HepG2 (cell line): ENCODE data around the gene POC1A. TPM values are rescaled to one million over a fixed set of nuclear protein-coding genes. Genes with fewer than 3 reads are reported as not detected.

Source experiments
- ARNT2 ChIP-seq: sonication (generic); formaldehyde crosslinking; IDR thresholded peaks from 2 replicates; pipeline ENCODE4 v1.8.0; 2022; ENCODE audit warnings: mild to moderate bottlenecking, low read depth, missing genetic modification reagents, moderate library complexity
- BCL6 ChIP-seq: IDR thresholded peaks from 2 replicates; pipeline ENCODE4 v1.6.1; 2016; ENCODE audit warnings: missing genetic modification reagents, missing compliant biosample characterization
- HNRNPLL ChIP-seq: fragments of 200-400 bp; formaldehyde crosslinking; IDR thresholded peaks from 2 replicates; pipeline ENCODE4 v1.6.1; 2017; ENCODE audit warnings: mild to moderate bottlenecking, low read depth, low read length; ENCODE audit not compliant: poor library complexity, severe bottlenecking
- RFXAP ChIP-seq: sonication (generic); formaldehyde crosslinking; IDR thresholded peaks from 2 replicates; pipeline ENCODE4 v1.4.0; 2020; ENCODE audit warnings: missing genetic modification reagents, borderline replicate concordance
- SOX5 ChIP-seq: IDR thresholded peaks from 2 replicates; pipeline ENCODE4 v1.6.1; 2016; ENCODE audit warnings: borderline replicate concordance
- TCF12 ChIP-seq, 2 experiments: fragments of 450-650 bp in 1 of 2; sonication (generic) in 1 of 2; formaldehyde crosslinking in 1 of 2; IDR thresholded peaks; 2 replicates each; pipeline versions ENCODE4 v1.6.1 to v1.8.0; 2017 to 2022; ENCODE audit warnings: antibody characterized with exemption in 1 of 2, mild to moderate bottlenecking in 1 of 2, missing genetic modification reagents in 1 of 2, moderate library complexity in 1 of 2
- THRA ChIP-seq: sonication (generic); formaldehyde crosslinking; IDR thresholded peaks from 2 replicates; pipeline ENCODE4 v1.4.0; 2020; ENCODE audit warnings: missing genetic modification reagents, borderline replicate concordance
- ZBTB8A ChIP-seq: sonication (generic); formaldehyde crosslinking; IDR thresholded peaks from 2 replicates; pipeline ENCODE4 v1.4.0; 2020; ENCODE audit warnings: mild to moderate bottlenecking, low read depth, missing genetic modification reagents, borderline replicate concordance
- ZFP36L1 ChIP-seq: sonication (generic); formaldehyde crosslinking; IDR thresholded peaks from 2 replicates; pipeline ENCODE4 v1.8.0; 2022; ENCODE audit warnings: mild to moderate bottlenecking, missing genetic modification reagents, moderate library complexity
- ZNF33A ChIP-seq: sonication (generic); formaldehyde crosslinking; IDR thresholded peaks from 2 replicates; pipeline ENCODE4 v1.5.1; 2020; ENCODE audit warnings: missing genetic modification reagents, mild to moderate bottlenecking, moderate library complexity, borderline replicate concordance
- ZNF841 ChIP-seq: sonication (generic); formaldehyde crosslinking; IDR thresholded peaks from 2 replicates; pipeline ENCODE4 v1.8.1; 2023; ENCODE audit warnings: missing genetic modification reagents, borderline replicate concordance
- ZSCAN29 ChIP-seq: sonication (generic); formaldehyde crosslinking; conservative IDR thresholded peaks from 2 replicates; pipeline ENCODE4 v1.4.0; 2020; ENCODE audit warnings: mild to moderate bottlenecking, missing genetic modification reagents
- polyA plus RNA-seq, 8 experiments: library from polyadenylated mRNA; depleted of rRNA in 3 of 8; stranded (reverse) in 7 of 8; unstranded in 1 of 8; fragments of >200 nt; fragmentation: Illumina TruSeq in 4 of 8; extraction: Trizol in 4 of 8; gene quantifications; 2 replicates each; pipeline versions ENCODE4 v1.2.1 to v1.2.3, GENCODE V29; 2011 to 2016; ENCODE audit warnings: low read depth in 4 of 8, missing spikeins in 1 of 8, mixed read lengths in 1 of 8; ENCODE audit not compliant: insufficient read depth in 1 of 8
- total RNA-seq, 5 experiments: library from RNA; depleted of rRNA; stranded (reverse); fragments of >200 nt; fragmentation: Illumina TruSeq; extraction: Trizol; gene quantifications; 2 replicates each; pipeline ENCODE4 v1.2.3, GENCODE V29; 2016; ENCODE audit warnings: low read depth in 1 of 5
- TF ChIP-seq, protein P1 (sequence below): fragments of 450-650 bp; IDR thresholded peaks from 2 replicates; pipeline ENCODE4 v1.6.1; 2016
- TF ChIP-seq, protein P2 (sequence below): sonication (generic); formaldehyde crosslinking; IDR thresholded peaks from 2 replicates; pipeline ENCODE4 v1.5.1; 2020; ENCODE audit warnings: mild to moderate bottlenecking, missing genetic modification reagents, borderline replicate concordance
- TF ChIP-seq, protein P3 (sequence below): sonication (generic); formaldehyde crosslinking; IDR thresholded peaks from 2 replicates; pipeline ENCODE4 v1.4.0; 2020; ENCODE audit warnings: missing genetic modification reagents, borderline replicate concordance
- TF ChIP-seq, protein P4 (sequence below): IDR thresholded peaks from 2 replicates; pipeline ENCODE4 v1.6.1; 2016; ENCODE audit warnings: low read depth

Gene POC1A
- total and polyA plus RNA-seq, 2 of the 13 experiments (the other 11 are each of a cell fraction or from before 2014, with no cell fraction given) = 14.6 to 20.0 TPM

DNA sequence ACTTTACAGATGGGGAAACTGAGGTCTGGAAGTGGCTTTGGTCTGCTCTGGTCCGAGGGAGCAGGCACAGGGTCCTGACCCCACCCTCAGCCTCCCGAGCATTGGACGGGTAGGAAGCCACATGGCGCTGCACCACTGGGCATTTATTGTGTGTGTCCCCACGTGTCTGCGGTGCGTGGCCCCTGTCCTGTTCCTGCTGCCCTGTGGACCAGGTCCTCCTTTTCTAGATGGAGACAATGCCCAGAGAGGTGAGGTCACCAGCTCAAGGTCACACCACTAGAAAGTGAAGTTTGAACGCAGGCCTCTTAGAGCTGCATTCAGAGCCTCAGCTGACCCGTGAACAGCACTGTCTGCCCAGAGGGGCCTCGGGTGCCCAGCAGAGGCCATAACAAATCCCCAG lies 124.7 kb downstream of the POC1A start (continued):
- TF ChIP-seq, protein P1, sequence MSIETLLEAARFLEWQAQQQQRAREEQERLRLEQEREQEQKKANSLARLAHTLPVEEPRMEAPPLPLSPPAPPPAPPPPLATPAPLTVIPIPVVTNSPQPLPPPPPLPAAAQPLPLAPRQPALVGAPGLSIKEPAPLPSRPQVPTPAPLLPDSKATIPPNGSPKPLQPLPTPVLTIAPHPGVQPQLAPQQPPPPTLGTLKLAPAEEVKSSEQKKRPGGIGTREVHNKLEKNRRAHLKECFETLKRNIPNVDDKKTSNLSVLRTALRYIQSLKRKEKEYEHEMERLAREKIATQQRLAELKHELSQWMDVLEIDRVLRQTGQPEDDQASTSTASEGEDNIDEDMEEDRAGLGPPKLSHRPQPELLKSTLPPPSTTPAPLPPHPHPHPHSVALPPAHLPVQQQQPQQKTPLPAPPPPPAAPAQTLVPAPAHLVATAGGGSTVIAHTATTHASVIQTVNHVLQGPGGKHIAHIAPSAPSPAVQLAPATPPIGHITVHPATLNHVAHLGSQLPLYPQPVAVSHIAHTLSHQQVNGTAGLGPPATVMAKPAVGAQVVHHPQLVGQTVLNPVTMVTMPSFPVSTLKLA = peak; percentile 87
- TF ChIP-seq ZNF841 (CRISPR knock-in tag) (no peak), ARNT2 (no peak), TCF12 (IDR thresholded peaks at IDR 0.05) (no peak), TCF12 (CRISPR knock-in tag; IDR thresholded peaks at IDR 0.05) (no peak), ZBTB8A (CRISPR knock-in tag) (no peak), ZNF33A (no peak), ZSCAN29 (CRISPR knock-in tag) (no peak), BCL6 (peak; percentile 64), ZFP36L1 (CRISPR knock-in tag) (no peak), RFXAP (CRISPR knock-in tag) (no peak), THRA (CRISPR knock-in tag) (peak; percentile 12; the same call in 1 of the 2 replicates), SOX5 (CRISPR knock-in tag) (peak; percentile 41; the same call in 1 of the 2 replicates), HNRNPLL (no peak)
- TF ChIP-seq, protein P2, sequence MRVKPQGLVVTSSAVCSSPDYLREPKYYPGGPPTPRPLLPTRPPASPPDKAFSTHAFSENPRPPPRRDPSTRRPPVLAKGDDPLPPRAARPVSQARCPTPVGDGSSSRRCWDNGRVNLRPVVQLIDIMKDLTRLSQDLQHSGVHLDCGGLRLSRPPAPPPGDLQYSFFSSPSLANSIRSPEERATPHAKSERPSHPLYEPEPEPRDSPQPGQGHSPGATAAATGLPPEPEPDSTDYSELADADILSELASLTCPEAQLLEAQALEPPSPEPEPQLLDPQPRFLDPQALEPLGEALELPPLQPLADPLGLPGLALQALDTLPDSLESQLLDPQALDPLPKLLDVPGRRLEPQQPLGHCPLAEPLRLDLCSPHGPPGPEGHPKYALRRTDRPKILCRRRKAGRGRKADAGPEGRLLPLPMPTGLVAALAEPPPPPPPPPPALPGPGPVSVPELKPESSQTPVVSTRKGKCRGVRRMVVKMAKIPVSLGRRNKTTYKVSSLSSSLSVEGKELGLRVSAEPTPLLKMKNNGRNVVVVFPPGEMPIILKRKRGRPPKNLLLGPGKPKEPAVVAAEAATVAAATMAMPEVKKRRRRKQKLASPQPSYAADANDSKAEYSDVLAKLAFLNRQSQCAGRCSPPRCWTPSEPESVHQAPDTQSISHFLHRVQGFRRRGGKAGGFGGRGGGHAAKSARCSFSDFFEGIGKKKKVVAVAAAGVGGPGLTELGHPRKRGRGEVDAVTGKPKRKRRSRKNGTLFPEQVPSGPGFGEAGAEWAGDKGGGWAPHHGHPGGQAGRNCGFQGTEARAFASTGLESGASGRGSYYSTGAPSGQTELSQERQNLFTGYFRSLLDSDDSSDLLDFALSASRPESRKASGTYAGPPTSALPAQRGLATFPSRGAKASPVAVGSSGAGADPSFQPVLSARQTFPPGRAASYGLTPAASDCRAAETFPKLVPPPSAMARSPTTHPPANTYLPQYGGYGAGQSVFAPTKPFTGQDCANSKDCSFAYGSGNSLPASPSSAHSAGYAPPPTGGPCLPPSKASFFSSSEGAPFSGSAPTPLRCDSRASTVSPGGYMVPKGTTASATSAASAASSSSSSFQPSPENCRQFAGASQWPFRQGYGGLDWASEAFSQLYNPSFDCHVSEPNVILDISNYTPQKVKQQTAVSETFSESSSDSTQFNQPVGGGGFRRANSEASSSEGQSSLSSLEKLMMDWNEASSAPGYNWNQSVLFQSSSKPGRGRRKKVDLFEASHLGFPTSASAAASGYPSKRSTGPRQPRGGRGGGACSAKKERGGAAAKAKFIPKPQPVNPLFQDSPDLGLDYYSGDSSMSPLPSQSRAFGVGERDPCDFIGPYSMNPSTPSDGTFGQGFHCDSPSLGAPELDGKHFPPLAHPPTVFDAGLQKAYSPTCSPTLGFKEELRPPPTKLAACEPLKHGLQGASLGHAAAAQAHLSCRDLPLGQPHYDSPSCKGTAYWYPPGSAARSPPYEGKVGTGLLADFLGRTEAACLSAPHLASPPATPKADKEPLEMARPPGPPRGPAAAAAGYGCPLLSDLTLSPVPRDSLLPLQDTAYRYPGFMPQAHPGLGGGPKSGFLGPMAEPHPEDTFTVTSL (CRISPR knock-in tag) = 0 out of 2 replicates have a peak, but pooled peaks have one; percentile 20
- TF ChIP-seq, protein P3, sequence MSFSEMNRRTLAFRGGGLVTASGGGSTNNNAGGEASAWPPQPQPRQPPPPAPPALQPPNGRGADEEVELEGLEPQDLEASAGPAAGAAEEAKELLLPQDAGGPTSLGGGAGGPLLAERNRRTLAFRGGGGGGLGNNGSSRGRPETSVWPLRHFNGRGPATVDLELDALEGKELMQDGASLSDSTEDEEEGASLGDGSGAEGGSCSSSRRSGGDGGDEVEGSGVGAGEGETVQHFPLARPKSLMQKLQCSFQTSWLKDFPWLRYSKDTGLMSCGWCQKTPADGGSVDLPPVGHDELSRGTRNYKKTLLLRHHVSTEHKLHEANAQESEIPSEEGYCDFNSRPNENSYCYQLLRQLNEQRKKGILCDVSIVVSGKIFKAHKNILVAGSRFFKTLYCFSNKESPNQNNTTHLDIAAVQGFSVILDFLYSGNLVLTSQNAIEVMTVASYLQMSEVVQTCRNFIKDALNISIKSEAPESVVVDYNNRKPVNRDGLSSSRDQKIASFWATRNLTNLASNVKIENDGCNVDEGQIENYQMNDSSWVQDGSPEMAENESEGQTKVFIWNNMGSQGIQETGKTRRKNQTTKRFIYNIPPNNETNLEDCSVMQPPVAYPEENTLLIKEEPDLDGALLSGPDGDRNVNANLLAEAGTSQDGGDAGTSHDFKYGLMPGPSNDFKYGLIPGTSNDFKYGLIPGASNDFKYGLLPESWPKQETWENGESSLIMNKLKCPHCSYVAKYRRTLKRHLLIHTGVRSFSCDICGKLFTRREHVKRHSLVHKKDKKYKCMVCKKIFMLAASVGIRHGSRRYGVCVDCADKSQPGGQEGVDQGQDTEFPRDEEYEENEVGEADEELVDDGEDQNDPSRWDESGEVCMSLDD (CRISPR knock-in tag) = no peak
- TF ChIP-seq, protein P4, sequence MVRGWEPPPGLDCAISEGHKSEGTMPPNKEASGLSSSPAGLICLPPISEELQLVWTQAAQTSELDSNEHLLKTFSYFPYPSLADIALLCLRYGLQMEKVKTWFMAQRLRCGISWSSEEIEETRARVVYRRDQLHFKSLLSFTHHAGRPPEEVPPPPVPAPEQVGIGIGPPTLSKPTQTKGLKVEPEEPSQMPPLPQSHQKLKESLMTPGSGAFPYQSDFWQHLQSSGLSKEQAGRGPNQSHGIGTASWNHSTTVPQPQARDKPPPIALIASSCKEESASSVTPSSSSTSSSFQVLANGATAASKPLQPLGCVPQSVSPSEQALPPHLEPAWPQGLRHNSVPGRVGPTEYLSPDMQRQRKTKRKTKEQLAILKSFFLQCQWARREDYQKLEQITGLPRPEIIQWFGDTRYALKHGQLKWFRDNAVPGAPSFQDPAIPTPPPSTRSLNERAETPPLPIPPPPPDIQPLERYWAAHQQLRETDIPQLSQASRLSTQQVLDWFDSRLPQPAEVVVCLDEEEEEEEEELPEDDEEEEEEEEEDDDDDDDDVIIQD (CRISPR knock-in tag) = no peak
